Motor neuron (in vitro differentiated cells): ENCODE data around the gene RERE. TPM values are rescaled to one million over a fixed set of nuclear protein-coding genes. Genes with fewer than 3 reads are reported as not detected.
"Not testable (repeated sequence)": the region's sequence is repeated elsewhere in the genome, so short reads cannot be mapped to it uniquely, and the experiment has no call there.

Experiments
- ATAC-seq, 8 experiments: fragments of 200-7000 bp; cut with Tn5 transposase; replicated peaks in 6 of 8; 2 replicates each; pipeline ENCODE4 v1.8.0; 2021; ENCODE audit warnings: mild to moderate bottlenecking in 8 of 8, moderate library complexity in 8 of 8
- H3K27ac ChIP-seq, 2 donors: fragments of 250-450 bp; sonication (Bioruptor Pico); 2 replicates each; pipeline ENCODE4 v1.9.0; 2021; ENCODE audit warnings: antibody characterized with exemption in 2 of 2, mild to moderate bottlenecking in 2 of 2, moderate library complexity in 1 of 2
- H3K4me1 ChIP-seq, 2 donors: fragments of 250-450 bp; sonication (Bioruptor Pico); replicated peaks in 1 of 2; 2 replicates each; pipeline ENCODE4 v1.6.1; 2021; ENCODE audit warnings: antibody characterized with exemption in 2 of 2, mild to moderate bottlenecking in 2 of 2, moderate library complexity in 1 of 2
- H3K4me3 ChIP-seq, 5 donors: fragments of 250-450 bp; sonication (Bioruptor Pico); 2 replicates each; pipeline ENCODE4 v1.9.0; 2021; ENCODE audit warnings: antibody characterized with exemption in 5 of 5, mild to moderate bottlenecking in 5 of 5, moderate library complexity in 4 of 5
- WGBS, 10 experiments: fragments of 450-650 bp; shearing (Covaris generic); methylation state at CpG; one replicate each; pipeline ENCODE4 v1.0.0; 2022; 5-methylcytosine and 5-hydroxymethylcytosine counted together
- in situ Hi-C, 9 experiments: fragments of 400-800 bp; cut with MboI; loops; one replicate each; pipeline ENCODE4 v1.15.0; 2021; ENCODE audit warnings: low sequenced_read_pairs in 9 of 9, low pct_unique_long_range_greater_than_20kb in 2 of 9; ENCODE audit not compliant: unreplicated experiment in 9 of 9
- total RNA-seq, 8 experiments: library from RNA; unstranded; fragments of 300-600 nt; gene quantifications; 2 replicates each; pipeline versions ENCODE4 v1.2.3 to v1.2.4, GENCODE V29; 2022

Gene RERE
- total RNA-seq, 8 experiments from 2014 or later, result 17.8 to 576 (median 111) TPM

DNA sequence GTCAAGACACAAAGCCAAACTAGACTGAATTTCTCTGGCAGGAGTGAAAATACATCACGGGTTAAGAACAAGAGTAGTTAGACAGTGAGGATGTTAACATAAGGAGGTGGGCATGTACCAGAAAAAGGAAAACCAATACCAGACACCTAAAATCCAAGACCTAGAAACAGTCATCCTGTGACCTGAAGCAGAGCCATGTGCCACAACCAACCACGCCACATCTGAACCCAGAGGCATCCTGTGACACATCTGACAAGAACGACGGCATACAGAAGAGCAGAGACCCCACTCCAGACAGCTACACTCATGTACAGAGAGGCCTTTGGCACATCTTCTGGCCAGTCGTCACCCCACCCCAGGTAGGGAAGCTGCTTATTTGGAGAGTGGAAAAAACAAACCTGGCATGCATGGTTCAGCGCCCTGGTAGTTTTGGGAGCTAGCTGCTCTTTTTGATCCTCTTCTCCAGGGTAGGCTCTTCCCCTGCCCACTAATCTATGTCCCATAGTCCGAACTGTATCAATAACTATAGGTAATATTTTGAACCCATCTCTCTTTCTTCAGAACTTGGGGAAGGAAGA is 427.4 kb downstream of the RERE start:
- ATAC-seq, result no peak
- in situ Hi-C loops, result no loop called here

DNA sequence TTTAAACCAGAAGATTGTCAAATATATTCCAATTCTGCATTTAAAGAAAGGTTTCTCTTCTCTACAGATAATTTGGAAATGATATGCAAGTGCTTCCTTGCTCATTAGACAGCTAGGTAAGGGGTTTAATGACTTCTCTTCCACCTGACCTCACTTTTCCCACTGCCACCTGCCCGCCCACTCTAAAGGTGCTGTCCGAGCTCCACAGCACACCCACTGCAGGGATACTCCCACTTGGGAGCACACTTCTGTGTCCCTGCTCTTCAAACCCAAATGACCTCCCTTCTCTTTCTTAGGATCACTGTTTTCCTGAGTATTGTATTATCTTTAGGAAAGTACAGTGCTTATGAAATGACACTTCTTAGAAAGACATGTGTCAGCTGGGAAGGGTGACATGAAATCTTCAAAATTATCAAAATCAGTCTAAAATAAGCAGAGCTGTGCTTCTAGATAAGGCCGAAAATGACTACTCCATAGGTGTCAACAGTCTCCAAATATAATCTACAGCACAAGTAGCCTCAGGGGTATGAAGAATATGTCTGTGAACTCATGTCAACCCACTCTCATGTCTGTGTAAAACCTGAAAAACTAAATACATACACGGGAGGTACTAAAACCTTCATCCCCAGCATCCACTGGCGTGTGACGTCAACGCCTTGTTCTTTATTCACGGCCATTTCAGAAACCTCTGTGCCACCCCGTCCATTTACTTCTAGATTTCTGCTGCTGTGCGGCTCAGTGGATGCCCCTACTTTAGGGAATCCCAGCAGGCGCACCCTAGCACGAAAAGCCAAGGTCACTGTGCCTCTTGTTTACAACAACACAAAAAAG is 428.5 kb downstream of the RERE start:
- WGBS, 10 experiments, result 80 to 100% (median 98%) methylated on average over 1 to 12 of the region's 12 CpGs; no CpG with 5 or more reads in 1 of the 10 experiments

More for the DNA sequence above, 427.4 kb downstream of the RERE start:
- Histone ChIP-seq H3K4me3 (no peak overlapping the region), H3K27ac (no peak overlapping the region), H3K4me1 (peaks cover 4 to 10% of the 10 kb centered on the region in 2 donors)
- 86 to 100% (median 100%) methylated on average over 1 to 5 of the region's 7 CpGs for WGBS, 10 experiments

DNA sequence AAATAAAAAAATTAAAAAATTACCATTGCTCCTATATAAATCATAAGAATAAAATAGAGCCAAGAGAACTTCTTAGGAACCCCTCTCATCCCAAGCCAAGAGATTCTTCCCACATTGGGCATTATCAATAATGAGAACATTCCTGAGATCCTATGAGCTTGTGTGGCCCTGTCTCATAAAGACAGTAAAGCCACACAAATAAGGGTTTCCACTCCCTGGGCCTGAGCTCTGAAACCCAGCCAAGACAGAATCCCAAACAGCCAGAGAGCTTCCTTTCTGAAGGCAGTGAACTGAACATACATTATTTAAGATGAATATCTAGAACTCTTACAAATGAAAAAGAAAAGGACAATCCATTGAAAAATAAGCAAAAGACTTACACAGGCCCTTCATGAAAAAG is 431.2 kb downstream of the RERE start:
- in situ Hi-C loops, result no loop called here
- no peak overlapping the region for H3K4me3 ChIP-seq
- peaks cover 18 to 19% of the 10 kb centered on the region in 2 donors for H3K4me1 ChIP-seq
- ATAC-seq, result no peak
- no peak overlapping the region for H3K27ac ChIP-seq

More for the DNA sequence above, 428.5 kb downstream of the RERE start:
- in situ Hi-C loops, result no loop called here
- Histone ChIP-seq H3K4me3 (no peak overlapping the region), H3K27ac (no peak overlapping the region), H3K4me1 (peaks cover 4 to 9% of the 10 kb centered on the region in 2 donors)
- no peak for ATAC-seq

DNA sequence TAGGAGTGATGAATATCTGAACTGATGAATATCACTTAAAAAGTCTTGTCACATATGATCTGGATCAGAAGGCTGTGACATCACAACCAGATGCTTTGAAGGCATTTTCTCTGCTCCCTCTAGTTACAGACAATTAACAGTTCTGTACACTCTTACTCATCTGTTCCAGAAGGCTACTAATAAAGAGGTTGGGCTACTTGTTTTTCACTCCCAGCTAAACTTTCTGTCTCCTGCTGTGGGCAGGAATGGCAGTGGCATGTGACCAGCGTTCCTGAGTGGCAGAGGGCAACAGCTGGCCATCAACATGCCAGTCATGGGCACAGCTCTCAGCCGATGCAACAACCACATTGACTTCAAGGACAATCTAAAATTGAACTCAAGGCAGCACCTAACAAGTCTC is 432.9 kb downstream of the RERE start:
- H3K27ac ChIP-seq, result no peak overlapping the region
- ATAC-seq, result peak in 2 of 8 experiments; percentile 31 to 34
- H3K4me1 ChIP-seq, result peaks cover 31 to 33% of the 10 kb centered on the region in 2 donors
- no peak overlapping the region for H3K4me3 ChIP-seq
- WGBS, 10 experiments, result 20 to 100% (median 91%) methylated on average over 1 to 2 of the region's 2 CpGs; no CpG with 5 or more reads in 4 of the 10 experiments
- in situ Hi-C loops, result no loop called here

GRCh38 chr1:8384088-8384487 is 433.4 kb downstream of the RERE start:
- Histone ChIP-seq H3K27ac (no peak overlapping the region), H3K4me3 (no peak overlapping the region), H3K4me1 (peaks cover 36 to 38% of the 10 kb centered on the region in 2 donors)
- 39 to 95% (median 74%) methylated on average over 2 to 6 of the region's 6 CpGs; no CpG with 5 or more reads in 2 of the 10 experiments for WGBS, 10 experiments
- in situ Hi-C loops, result no loop called here
- peak in 1 of 8 experiments; percentile 27 for ATAC-seq

DNA sequence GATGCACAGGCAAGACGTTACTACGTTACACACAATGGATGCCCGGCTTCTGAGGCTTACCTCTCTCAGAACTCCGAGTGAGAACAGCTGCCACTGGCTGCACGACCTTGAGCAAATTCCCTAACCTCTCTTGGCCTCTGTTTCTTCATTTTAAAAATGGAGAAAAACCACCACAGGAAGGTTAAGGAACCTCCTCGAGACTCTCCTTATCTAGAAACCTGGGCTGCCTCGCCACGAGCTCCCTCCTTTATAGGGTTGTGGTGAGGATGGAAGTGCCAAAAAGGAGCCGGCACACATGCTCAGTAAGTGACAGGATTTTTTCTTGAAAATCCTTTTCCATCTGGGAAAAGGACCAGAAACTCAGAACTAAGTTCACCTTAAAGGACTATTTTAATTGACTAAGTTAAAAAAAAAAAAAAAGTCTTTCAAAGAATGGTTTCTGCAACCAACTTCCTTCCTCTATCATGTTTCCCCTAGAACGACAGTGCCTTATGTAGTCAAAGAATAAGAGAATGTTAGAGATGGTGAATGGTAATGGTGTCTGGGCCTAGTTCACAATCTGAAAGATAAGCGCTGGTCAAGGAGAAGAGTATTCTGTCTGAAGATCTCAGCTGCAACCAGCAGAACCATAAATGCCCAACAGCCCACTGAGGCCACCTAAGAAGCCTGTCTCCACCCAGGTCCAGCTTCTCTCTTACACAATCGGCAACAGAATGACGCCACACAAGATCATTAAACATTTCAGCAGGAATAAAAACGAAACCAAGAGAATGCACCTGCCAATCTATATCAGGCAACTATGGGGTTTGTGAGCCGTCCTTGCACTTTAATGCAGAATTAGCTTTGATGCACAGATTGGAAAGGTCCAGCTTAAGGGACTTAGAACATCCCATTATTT is 434.6 kb downstream of the RERE start:
- no peak for ATAC-seq
- H3K4me1 ChIP-seq, result peaks cover 48 to 50% of the 10 kb centered on the region in 2 donors
- in situ Hi-C loops, result no loop called here
- H3K27ac ChIP-seq, result no peak overlapping the region
- H3K4me3 ChIP-seq, result no peak overlapping the region
- WGBS, 10 experiments, result 80 to 100% (median 93%) methylated on average over 1 to 15 of the region's 15 CpGs

DNA sequence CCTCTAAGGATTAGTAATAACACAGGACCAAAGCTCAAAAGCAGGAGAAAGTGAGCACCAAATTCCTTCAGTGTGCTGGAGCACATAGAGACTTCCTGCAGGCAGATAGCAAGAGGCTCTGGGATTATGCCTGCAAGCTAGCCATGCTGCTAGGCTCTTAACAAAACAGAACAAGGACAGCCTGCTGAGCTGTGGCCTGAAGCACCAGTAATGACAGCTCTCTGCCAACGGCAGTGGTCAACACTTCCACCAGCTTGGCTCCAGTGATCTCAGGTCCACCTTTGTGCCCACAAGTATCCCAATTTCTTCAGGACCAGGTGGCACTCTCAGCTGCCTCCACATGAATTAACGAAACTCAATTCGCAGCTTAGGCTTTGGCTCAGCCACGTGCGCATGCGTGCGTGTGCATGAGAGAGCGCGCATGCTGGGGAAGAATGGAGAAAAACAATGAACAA is 435.4 kb downstream of the RERE start:
- 74 to 100% (median 83%) methylated on average over 2 to 9 of the region's 9 CpGs; no CpG with 5 or more reads in 3 of the 10 experiments for WGBS, 10 experiments
- in situ Hi-C loops, result no loop called here
- no peak overlapping the region for H3K27ac ChIP-seq
- peak in 2 of 8 experiments; percentile 31 to 44 for ATAC-seq
- H3K4me1 ChIP-seq, result peaks cover 49 to 57% of the 10 kb centered on the region in 2 donors
- no peak overlapping the region for H3K4me3 ChIP-seq

DNA sequence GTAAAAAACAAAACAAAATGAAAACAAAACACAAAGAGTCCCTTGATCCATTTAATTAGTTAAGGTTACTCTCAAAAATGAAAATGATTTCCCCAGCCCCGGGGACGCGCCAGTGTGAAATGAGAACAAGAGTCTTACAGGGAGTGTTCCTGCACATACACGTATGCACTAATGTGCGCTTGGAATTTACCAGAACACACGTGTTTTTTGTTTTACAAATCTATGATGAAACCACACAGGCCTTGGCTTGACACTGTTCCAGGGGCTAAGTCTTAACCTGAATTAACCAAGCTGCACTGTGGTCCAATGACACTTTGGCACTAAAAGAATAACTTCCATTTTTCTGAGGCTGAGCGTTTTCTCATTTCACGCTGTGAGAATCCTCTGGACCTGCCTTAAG is 435.8 kb downstream of the RERE start:
- Histone ChIP-seq H3K4me1 (peaks cover 48 to 58% of the 10 kb centered on the region in 2 donors), H3K4me3 (no peak overlapping the region), H3K27ac (no peak overlapping the region)
- in situ Hi-C loops, result no loop called here
- ATAC-seq, result no peak
- 20 to 100% (median 90%) methylated on average over 1 to 8 of the region's 8 CpGs; no CpG with 5 or more reads in 1 of the 10 experiments for WGBS, 10 experiments

DNA sequence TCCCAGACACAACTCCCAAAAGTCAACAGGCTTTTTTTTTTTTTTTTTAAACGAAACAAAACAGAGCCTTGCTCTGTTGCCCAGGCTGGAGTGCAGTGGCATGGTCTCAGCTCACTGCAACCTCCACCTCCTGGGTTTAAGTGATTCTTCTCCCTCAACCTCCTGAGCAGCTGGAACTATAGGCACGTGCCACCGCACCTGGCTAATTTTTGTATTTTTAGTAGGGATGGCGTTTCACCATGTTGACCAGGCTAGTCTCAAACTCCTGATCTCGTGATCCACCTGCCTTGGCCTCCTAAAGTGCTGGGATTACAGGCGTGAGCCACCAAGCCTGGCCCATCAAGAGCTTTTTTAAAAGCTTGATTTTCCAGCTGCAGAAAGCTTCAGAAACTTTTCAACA is 437.1 kb downstream of the RERE start:
- ATAC-seq, in situ Hi-C loops, H3K4me3 ChIP-seq, H3K27ac ChIP-seq: not testable (repeated sequence)
- 79 to 100% (median 95%) methylated on average over 1 to 6 of the region's 6 CpGs; no CpG with 5 or more reads in 2 of the 10 experiments for WGBS, 10 experiments
- peaks cover 48 to 67% of the 10 kb centered on the region in 2 donors for H3K4me1 ChIP-seq

- Histone ChIP-seq H3K4me1 (peaks cover 48 to 67% of the 10 kb centered on the region in 2 donors), H3K4me3 (no peak overlapping the region), H3K27ac (no peak overlapping the region)
- peak in 4 of 8 experiments; percentile 6 to 26 (median 16) for ATAC-seq
- 77 to 100% (median 94%) methylated on average over 3 to 5 of the region's 14 CpGs; no CpG with 5 or more reads in 6 of the 10 experiments for WGBS, 10 experiments
- in situ Hi-C loops, result no loop called here
These were observed 437.8 kb downstream of the RERE start for GRCh38 chr1:8379513-8380186.

DNA sequence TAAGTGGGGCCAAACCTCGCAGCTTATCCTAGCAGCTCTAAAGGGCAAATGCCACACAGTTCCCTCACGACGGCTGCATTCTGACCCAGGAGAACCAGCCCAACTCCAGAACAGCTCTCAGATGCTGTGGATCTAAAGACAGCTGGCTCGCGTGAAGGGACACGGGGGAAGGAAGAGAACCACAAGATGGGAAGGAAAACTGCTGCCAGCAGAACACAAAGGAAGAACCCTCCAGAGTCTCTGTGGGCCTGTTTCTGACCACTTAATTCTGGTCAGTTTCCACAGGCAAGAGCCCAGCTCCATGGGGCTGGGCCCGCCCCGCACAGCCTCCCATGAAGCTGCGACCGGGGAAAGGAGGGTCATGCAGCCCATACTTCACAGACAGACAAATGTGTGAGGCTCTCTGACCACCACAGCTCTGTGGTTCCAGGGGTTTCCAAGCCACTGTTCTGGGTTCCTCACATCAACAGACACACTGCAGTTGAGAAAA is 438.4 kb downstream of the RERE start:
- WGBS, 10 experiments, result 40 to 100% (median 95%) methylated on average over 1 to 9 of the region's 10 CpGs; no CpG with 5 or more reads in 4 of the 10 experiments

DNA sequence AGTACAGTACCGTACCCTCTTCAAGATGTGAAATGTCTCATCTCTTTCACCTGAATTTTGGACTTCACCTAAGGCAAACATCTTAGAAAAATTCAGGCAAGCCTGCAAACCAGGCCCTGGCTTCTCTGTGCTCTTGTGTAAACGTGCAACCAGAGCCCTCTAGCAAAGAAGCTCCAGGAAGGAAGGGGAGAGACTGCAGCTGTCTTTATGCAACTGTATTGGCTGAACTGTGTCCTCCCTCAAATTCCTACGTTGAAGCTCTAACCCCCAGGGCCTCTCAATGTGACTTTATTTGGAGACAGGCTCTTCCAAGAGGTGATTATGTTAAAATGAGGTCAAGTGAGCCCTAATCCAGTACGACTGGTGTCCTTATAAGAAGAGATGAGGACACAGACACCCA is 439.3 kb downstream of the RERE start:
- 0 to 100% (median 53%) methylated on average over 1 to 4 of the region's 4 CpGs for WGBS, 10 experiments
- H3K27ac ChIP-seq, result peak overlapping the region in 1 of 2 donors; percentile 7
- no peak overlapping the region for H3K4me3 ChIP-seq
- ATAC-seq, result peak in 3 of 8 experiments; percentile 16 to 87 (median 23)
- H3K4me1 ChIP-seq, result peaks cover 63 to 82% of the 10 kb centered on the region in 2 donors
- in situ Hi-C loops, result no loop called here

More for the DNA sequence above, 438.4 kb downstream of the RERE start:
- Histone ChIP-seq H3K4me3 (no peak overlapping the region), H3K27ac (no peak overlapping the region), H3K4me1 (peaks cover 55 to 73% of the 10 kb centered on the region in 2 donors)
- ATAC-seq, result no peak
- in situ Hi-C loops, result no loop called here
